PFSK-1 (cell line): Measurements from ENCODE around the gene GNS.

Experiments used
- SIN3A ChIP-seq: IDR thresholded peaks from 2 replicates; pipeline ENCODE4 v1.6.1; 2012; ENCODE audit warnings: mild to moderate bottlenecking, low read length, moderate library complexity, borderline replicate concordance; ENCODE audit not compliant: insufficient read depth
- TAF1 ChIP-seq: IDR thresholded peaks from 2 replicates; pipeline ENCODE4 v1.6.1; 2012; ENCODE audit warnings: low read length, control low read depth, borderline replicate concordance; ENCODE audit not compliant: insufficient read depth

GRCh38 chr12:64700532-64700931, 58.7 kb downstream of the GNS start:
- TF ChIP-seq SIN3A = no peak
- no peak for TF ChIP-seq TAF1
